K562 (cell line): ENCODE measurements around the gene FARP2. TPM values are rescaled to one million over a fixed set of nuclear protein-coding genes. Genes with fewer than 3 reads are reported as not detected.
"Not testable (repeated sequence)": the region's sequence is repeated elsewhere in the genome, so short reads cannot be mapped to it uniquely, and the experiment has no call there.

ENCODE experiments used
- ATAC-seq: fragments of 200-7000 bp; cut with Tn5 transposase; 3 replicates; pipeline ENCODE4 v1.9.1; 2020; ENCODE audit warnings: moderate library complexity
- BruUV-seq: library from RNA; stranded (reverse); fragments of 400-500 nt; replicated peaks from 2 replicates; lab custom pipeline; 2021; lab: Mats Ljungman, UMichigan
- CTCF ChIA-PET: fragments of 300-600 bp; formaldehyde crosslinking; extraction: SDS; loops from one replicate; lab custom pipeline; 2021; ENCODE audit warnings: low intra/inter-chr PET ratio; lab: Yijun Ruan, JAX
- POLR2A ChIA-PET: fragments of 300-600, 350-650 bp; sonication (Branson Sonifier 250); formaldehyde crosslinking; extraction: SDS; loops from one replicate; lab custom pipeline; 2021; ENCODE audit warnings: antibody characterized with exemption, inconsistent platforms; lab: Yijun Ruan, JAX
- DNase-seq, 4 experiments: peaks; one replicate each; pipeline versions ENCODE4 v3.0.0 to v3.0.0-alpha.2; 2011 to 2018; ENCODE audit warnings: low spot score in 3 of 4, mixed read lengths in 3 of 4; ENCODE audit errors: extremely low read depth in 1 of 4
- FAIRE-seq: peaks from 2 replicates; lab custom pipeline; 2011; peaks lifted over from hg19 to GRCh38; lab: Jason Lieb, UNC
- H2AFZ ChIP-seq: 2 replicates; pipeline ENCODE4 v1.6.0; 2011; ENCODE audit warnings: low read depth, low read length, control low read depth, inconsistent platforms
- H3K27ac ChIP-seq: fragments of 200-600 bp; 3 replicates; pipeline ENCODE4 v1.8.0; 2011; ENCODE audit warnings: low read depth, mild to moderate bottlenecking, control low read depth, inconsistent platforms, low read length, moderate library complexity, mixed read lengths; ENCODE audit errors: extremely low read depth
- H3K27me3 ChIP-seq, 2 experiments: fragments of 300-600 bp in 1 of 2; 2 replicates in 1 of 2; 3 replicates in 1 of 2; pipeline versions ENCODE4 v1.6.0 to v1.8.0; 2011; ENCODE audit warnings: inconsistent platforms in 2 of 2, low read length in 2 of 2, mild to moderate bottlenecking in 1 of 2, mixed read lengths in 1 of 2, moderate library complexity in 1 of 2; ENCODE audit not compliant: control insufficient read depth in 2 of 2, insufficient read depth in 2 of 2
- H3K36me3 ChIP-seq: fragments of 300-600 bp; 3 replicates; pipeline ENCODE4 v1.8.0; 2011; ENCODE audit warnings: mild to moderate bottlenecking, low read length, inconsistent platforms; ENCODE audit not compliant: control insufficient read depth, insufficient read depth
- H3K4me1 ChIP-seq, 2 experiments: fragments of 200-600 bp in 1 of 2; replicated peaks in 1 of 2; 2 replicates in 1 of 2; 3 replicates in 1 of 2; pipeline versions ENCODE4 v1.5.1 to v1.8.0; 2011; ENCODE audit warnings: inconsistent platforms in 2 of 2, low read length in 2 of 2, mild to moderate bottlenecking in 1 of 2, mixed read lengths in 1 of 2, moderate library complexity in 1 of 2; ENCODE audit not compliant: control insufficient read depth in 2 of 2, insufficient read depth in 2 of 2
- H3K4me2 ChIP-seq: 2 replicates; pipeline ENCODE4 v1.6.1; 2011; ENCODE audit warnings: low read length, control low read depth, inconsistent platforms, mixed read lengths; ENCODE audit not compliant: insufficient read depth
- H3K4me3 ChIP-seq: fragments of 200-600 bp; sonication (generic), shearing (Covaris generic); 2 replicates; pipeline ENCODE4 v1.5.1; 2016; ENCODE audit warnings: control low read depth, inconsistent platforms
- H3K79me2 ChIP-seq: fragments of 200-600 bp; 3 replicates; pipeline ENCODE4 v1.8.0; 2011; ENCODE audit warnings: low read length, inconsistent platforms; ENCODE audit not compliant: control insufficient read depth, insufficient read depth
- H3K9ac ChIP-seq, 2 experiments: 2 replicates each; pipeline versions ENCODE4 v1.6.0 to v1.6.1; 2011; ENCODE audit warnings: low read depth in 2 of 2, low read length in 2 of 2, control low read depth in 1 of 2, inconsistent platforms in 1 of 2, mild to moderate bottlenecking in 1 of 2, mixed read lengths in 1 of 2; ENCODE audit not compliant: insufficient read depth in 1 of 2
- H3K9me1 ChIP-seq: one replicate; pipeline ENCODE4 v1.6.0; 2011; ENCODE audit warnings: inconsistent platforms, mild to moderate bottlenecking, low read length, moderate library complexity; ENCODE audit not compliant: control insufficient read depth, insufficient read depth
- H3K9me3 ChIP-seq: replicated peaks from 2 replicates; pipeline ENCODE4 v1.5.1; 2011; ENCODE audit warnings: low read depth, low read length, inconsistent platforms; ENCODE audit not compliant: control insufficient read depth, insufficient read depth
- H4K20me1 ChIP-seq: replicated peaks from 2 replicates; pipeline ENCODE4 v1.6.1; 2011; ENCODE audit warnings: low read length, inconsistent platforms, mixed read lengths; ENCODE audit not compliant: control insufficient read depth, insufficient read depth
- YY1 ChIP-seq, 3 experiments: IDR thresholded peaks; 2 replicates each; pipeline ENCODE4 v1.6.1; 2011; ENCODE audit warnings: low read length in 2 of 3, mild to moderate bottlenecking in 2 of 3, moderate library complexity in 2 of 3, borderline replicate concordance in 1 of 3, control low read depth in 1 of 3, low read depth in 1 of 3; ENCODE audit not compliant: insufficient read depth in 3 of 3, insufficient replicate concordance in 2 of 3, control insufficient read depth in 1 of 3, insufficient read length in 1 of 3; ENCODE audit errors: extremely low read depth in 1 of 3
- ZNF316 ChIP-seq: fragments of 450-650 bp; IDR thresholded peaks from 2 replicates; pipeline ENCODE4 v1.6.1; 2016
- WGBS: fragments of 100-300 bp; shearing (Covaris generic); methylation state at CpG from one replicate; pipeline ENCODE4 v1.1.6; 2016; ENCODE audit warnings: low coverage, mixed read lengths; ENCODE audit not compliant: insufficient coverage; ENCODE audit errors: missing lambda C conversion rate; 5-methylcytosine and 5-hydroxymethylcytosine counted together
- in situ Hi-C: fragments of 300-500 bp; cut with MboI; formaldehyde crosslinking; loops from 4 replicates; pipeline ENCODE4 v1.15.0; 2018; ENCODE audit warnings: inconsistent platforms, mixed read lengths
- intact Hi-C: fragments of 100-400 bp; cut with micrococcal nuclease; formaldehyde crosslinking; loops from 2 replicates; pipeline ENCODE4 v1.14.2; 2022
- polyA plus RNA-seq, 8 experiments: library from polyadenylated mRNA; depleted of rRNA in 4 of 8; stranded (reverse) in 5 of 8; unstranded in 3 of 8; fragments of >200 nt; fragmentation: Nextera tagmentation in 2 of 8; fragmentation: Illumina TruSeq in 1 of 8; extraction: Ambion mirVana in 2 of 8; extraction: Trizol in 1 of 8; gene quantifications; 2 replicates each; pipeline versions ENCODE4 v1.2.1 to v1.2.3, GENCODE V29; 2011 to 2014; ENCODE audit warnings: inconsistent platforms in 1 of 8, missing spikeins in 1 of 8
- total RNA-seq, 7 experiments: library from RNA; depleted of rRNA in 6 of 7; stranded (reverse); fragments of >200 nt in 6 of 7; fragmentation: Illumina TruSeq in 2 of 7; extraction: Trizol in 2 of 7; gene quantifications; 2 replicates each; pipeline versions ENCODE4 v1.2.1 to v1.2.3, GENCODE V29; 2011 to 2021; ENCODE audit warnings: low replicate concordance in 1 of 7

Gene FARP2
- total and polyA plus RNA-seq, 9 of the 15 experiments (the other 6 are each of a cell fraction or from before 2014, with no cell fraction given) = 4.1 to 38.1 (median 21.1) TPM

DNA sequence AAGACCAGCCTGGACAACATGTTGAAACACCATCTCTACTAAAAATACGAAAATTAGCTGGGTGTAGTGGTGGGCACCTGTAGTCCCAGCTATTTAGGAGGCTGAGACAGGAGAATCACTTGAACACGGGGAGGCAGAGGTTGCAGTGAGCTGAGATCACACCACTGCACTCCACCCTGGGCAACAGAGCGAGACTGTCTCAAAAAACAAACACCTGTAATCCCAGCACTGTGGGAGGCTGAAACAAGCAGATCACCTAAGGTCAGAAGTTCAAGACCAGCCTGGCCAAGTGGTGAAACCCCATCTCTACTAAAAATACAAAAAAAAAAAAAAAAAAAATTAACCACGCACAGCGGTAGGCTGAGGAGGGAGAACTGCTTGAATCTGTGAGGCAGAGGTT is 65.9 kb downstream of the FARP2 start:
- not testable (repeated sequence) for FAIRE-seq

DNA sequence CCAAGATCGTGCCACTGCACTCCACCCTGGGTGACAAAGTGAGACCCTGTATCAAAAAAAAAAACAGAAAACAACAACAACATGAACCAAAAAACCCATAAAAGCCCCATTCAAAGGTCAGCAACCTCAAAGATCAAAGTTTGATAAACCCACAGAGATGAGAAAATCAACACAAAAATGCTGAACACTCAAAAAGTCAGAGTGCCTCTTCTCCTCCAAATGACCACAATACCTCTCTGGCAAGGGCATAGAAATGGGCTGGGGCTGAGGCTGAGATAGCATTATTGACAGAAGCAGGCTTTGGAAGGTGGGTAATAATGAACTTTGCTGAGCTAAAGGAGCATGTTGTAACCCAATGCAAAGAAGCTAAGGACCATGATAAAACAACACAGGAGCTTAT is 66.3 kb downstream of the FARP2 start:
- intact Hi-C loops (no loop called here), in situ Hi-C loops (no loop called here)
- Histone ChIP-seq H3K79me2 (no peaks in the 10 kb centered on the region), H4K20me1 (no peaks in the 10 kb centered on the region), H2AFZ (no peak overlapping the region), H3K4me2 (no peak overlapping the region), H3K9me3 (no peaks in the 10 kb centered on the region), H3K27ac (no peak overlapping the region), H3K36me3 (peaks cover 34% of the 10 kb centered on the region; the same call in 1 of the 3 replicates), H3K27me3 (no peaks in the 10 kb centered on the region), H3K4me1 (no peaks in the 10 kb centered on the region), H3K9ac (no peak overlapping the region), H3K4me3 (no peak overlapping the region), H3K9me1 (no peaks in the 10 kb centered on the region)
- POLR2A ChIA-PET = no interaction called here
- no peak for TF ChIP-seq YY1 (IDR thresholded peaks at IDR 0.05; ENCODE audit: borderline replicate concordance in 1 of 3, control insufficient read depth in 1 of 3, extremely low read depth in 1 of 3, insufficient read depth in 3 of 3, insufficient read length in 1 of 3, insufficient replicate concordance in 2 of 3, low read depth in 1 of 3, low read length in 2 of 3)
- TF ChIP-seq ZNF316 = peak; percentile 67
- no peak for DNase-seq
- no peak for ATAC-seq
- FAIRE-seq = no peak
- 100% methylated on average over 1 of the region's 1 CpG for WGBS
- CTCF ChIA-PET = no interaction called here
- no TSS peak for BruUV-seq

More for the DNA sequence above, 65.9 kb downstream of the FARP2 start:
- H3K27me3 ChIP-seq, H2AFZ ChIP-seq, ATAC-seq, H3K9me1 ChIP-seq, H3K4me3 ChIP-seq, in situ Hi-C loops, POLR2A ChIA-PET, H3K9me3 ChIP-seq, CTCF ChIA-PET, H3K79me2 ChIP-seq, H4K20me1 ChIP-seq, DNase-seq, H3K27ac ChIP-seq, H3K4me2 ChIP-seq, BruUV-seq, intact Hi-C loops, H3K9ac ChIP-seq, H3K4me1 ChIP-seq: not testable (repeated sequence)
- WGBS = 93% methylated on average over 3 of the region's 5 CpGs
- H3K36me3 ChIP-seq = peaks cover 32% of the 10 kb centered on the region; the same call in 1 of the 3 replicates

DNA sequence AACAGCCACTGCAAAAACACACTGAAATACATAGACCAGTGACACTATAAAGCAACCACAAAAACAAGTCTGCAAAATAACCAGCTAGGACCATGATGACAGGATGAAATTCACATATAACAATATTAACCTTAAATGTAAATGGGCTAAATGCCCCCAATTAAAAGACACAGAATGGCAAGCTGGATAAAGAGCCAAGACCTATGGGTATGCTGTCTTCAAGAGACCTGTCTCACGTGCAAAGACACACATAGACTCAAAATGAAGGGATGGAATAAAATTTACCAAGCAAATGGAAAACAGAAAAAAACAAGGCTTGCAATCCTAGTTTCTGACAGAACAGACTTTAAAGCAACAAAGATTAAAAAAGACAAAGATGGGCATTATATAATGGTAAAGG is 67.4 kb downstream of the FARP2 start:
- intact Hi-C loops = not testable (repeated sequence)
- WGBS = 82% methylated on average over 1 of the region's 1 CpG

More for the DNA sequence above, 67.4 kb downstream of the FARP2 start:
- H3K27me3 ChIP-seq, H3K27ac ChIP-seq, H4K20me1 ChIP-seq, H3K4me3 ChIP-seq, FAIRE-seq, ATAC-seq, H2AFZ ChIP-seq, POLR2A ChIA-PET, H3K9me1 ChIP-seq, H3K4me1 ChIP-seq, DNase-seq, H3K9me3 ChIP-seq, H3K4me2 ChIP-seq, CTCF ChIA-PET, H3K79me2 ChIP-seq, in situ Hi-C loops, BruUV-seq, H3K9ac ChIP-seq: not testable (repeated sequence)
- peaks cover 25% of the 10 kb centered on the region; the same call in 1 of the 3 replicates for H3K36me3 ChIP-seq
